GM12865 (cell line): ENCODE measurements around the gene USP31.

ENCODE experiments used
- DNase-seq: peaks from one replicate; pipeline ENCODE4 v3.0.0; 2010; ENCODE audit warnings: low read depth
- H3K4me3 ChIP-seq: 2 replicates; pipeline ENCODE4 v1.5.1; 2011; ENCODE audit warnings: mild to moderate bottlenecking, low read depth, low read length, control low read depth
- TF ChIP-seq, protein P1 (sequence below): IDR thresholded peaks from 2 replicates; pipeline ENCODE4 v1.5.1; 2011; ENCODE audit warnings: low read length, control low read depth, low read depth, inconsistent platforms; ENCODE audit not compliant: insufficient read depth; ENCODE audit errors: missing control alignments

USP31 gene, protein sequence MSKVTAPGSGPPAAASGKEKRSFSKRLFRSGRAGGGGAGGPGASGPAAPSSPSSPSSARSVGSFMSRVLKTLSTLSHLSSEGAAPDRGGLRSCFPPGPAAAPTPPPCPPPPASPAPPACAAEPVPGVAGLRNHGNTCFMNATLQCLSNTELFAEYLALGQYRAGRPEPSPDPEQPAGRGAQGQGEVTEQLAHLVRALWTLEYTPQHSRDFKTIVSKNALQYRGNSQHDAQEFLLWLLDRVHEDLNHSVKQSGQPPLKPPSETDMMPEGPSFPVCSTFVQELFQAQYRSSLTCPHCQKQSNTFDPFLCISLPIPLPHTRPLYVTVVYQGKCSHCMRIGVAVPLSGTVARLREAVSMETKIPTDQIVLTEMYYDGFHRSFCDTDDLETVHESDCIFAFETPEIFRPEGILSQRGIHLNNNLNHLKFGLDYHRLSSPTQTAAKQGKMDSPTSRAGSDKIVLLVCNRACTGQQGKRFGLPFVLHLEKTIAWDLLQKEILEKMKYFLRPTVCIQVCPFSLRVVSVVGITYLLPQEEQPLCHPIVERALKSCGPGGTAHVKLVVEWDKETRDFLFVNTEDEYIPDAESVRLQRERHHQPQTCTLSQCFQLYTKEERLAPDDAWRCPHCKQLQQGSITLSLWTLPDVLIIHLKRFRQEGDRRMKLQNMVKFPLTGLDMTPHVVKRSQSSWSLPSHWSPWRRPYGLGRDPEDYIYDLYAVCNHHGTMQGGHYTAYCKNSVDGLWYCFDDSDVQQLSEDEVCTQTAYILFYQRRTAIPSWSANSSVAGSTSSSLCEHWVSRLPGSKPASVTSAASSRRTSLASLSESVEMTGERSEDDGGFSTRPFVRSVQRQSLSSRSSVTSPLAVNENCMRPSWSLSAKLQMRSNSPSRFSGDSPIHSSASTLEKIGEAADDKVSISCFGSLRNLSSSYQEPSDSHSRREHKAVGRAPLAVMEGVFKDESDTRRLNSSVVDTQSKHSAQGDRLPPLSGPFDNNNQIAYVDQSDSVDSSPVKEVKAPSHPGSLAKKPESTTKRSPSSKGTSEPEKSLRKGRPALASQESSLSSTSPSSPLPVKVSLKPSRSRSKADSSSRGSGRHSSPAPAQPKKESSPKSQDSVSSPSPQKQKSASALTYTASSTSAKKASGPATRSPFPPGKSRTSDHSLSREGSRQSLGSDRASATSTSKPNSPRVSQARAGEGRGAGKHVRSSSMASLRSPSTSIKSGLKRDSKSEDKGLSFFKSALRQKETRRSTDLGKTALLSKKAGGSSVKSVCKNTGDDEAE (N-terminal part only)

DNA sequence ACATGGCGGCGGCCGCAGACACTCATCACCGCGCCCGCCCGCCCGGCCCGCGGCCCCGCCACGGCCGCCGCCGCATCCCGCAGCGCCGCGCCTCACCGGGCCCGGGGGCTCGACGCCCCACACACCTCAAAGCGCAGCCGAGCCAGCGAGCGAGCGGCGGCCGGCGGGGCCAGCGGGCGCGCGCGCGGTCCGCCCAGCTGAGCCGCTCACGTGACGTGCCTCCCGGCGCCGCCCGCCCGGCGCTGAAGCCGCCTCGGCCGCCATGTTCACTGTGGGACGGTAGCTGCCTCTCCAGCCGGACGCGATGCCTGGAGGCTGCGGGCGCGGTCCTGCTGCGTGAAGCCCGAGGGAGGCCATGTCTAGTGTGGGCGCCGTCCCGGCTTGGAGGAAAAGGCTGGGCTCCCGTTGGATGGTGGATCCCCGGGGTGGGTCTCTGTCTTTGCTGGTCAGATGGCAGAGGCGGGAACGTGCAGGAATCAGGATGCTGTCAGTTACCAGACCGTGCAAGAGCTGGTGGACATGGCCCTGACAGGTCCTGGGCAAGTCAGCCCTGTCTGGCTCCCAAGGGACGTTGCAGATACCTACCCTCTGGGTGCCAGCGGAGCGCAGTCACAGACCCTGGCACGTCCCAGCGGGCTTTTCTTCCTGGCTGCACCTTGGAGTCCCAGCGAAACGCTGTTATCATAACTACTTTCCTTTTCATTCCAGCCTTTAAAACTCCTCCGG lies at the start of gene USP31:
TSS of gene USP31 (minus strand) at position 186 of the 726 bp plus-strand sequence. CDS start at position 4, 182 bp downstream.
- DNase-seq = peak; percentile 96
- peak within 1 kb of the TSS; percentile 78 for H3K4me3 ChIP-seq
- TF ChIP-seq, protein P1, sequence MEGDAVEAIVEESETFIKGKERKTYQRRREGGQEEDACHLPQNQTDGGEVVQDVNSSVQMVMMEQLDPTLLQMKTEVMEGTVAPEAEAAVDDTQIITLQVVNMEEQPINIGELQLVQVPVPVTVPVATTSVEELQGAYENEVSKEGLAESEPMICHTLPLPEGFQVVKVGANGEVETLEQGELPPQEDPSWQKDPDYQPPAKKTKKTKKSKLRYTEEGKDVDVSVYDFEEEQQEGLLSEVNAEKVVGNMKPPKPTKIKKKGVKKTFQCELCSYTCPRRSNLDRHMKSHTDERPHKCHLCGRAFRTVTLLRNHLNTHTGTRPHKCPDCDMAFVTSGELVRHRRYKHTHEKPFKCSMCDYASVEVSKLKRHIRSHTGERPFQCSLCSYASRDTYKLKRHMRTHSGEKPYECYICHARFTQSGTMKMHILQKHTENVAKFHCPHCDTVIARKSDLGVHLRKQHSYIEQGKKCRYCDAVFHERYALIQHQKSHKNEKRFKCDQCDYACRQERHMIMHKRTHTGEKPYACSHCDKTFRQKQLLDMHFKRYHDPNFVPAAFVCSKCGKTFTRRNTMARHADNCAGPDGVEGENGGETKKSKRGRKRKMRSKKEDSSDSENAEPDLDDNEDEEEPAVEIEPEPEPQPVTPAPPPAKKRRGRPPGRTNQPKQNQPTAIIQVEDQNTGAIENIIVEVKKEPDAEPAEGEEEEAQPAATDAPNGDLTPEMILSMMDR = no peak

DNA sequence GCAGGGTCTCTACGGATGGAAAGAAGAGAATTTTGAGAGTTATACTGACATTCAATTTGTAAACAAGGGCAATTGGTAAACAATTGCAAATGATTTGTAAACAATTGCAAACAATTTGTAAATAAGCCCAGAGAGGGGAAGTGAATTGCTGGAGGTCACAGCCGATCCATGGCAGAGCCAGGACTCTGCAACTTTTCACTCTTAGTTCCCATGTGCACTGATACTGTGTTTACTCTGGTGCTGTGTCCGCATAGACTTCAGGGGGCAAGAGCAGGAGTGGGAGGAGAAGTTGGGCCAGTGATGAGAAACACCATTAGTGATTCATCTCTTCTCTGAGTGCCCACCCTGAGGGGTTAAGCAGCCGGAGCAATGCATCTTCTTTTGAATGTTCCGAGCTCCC lies 47.3 kb upstream of the USP31 start:
- TF ChIP-seq, protein P1 = no peak
- H3K4me3 ChIP-seq = no peak overlapping the region
- DNase-seq = no peak

DNA sequence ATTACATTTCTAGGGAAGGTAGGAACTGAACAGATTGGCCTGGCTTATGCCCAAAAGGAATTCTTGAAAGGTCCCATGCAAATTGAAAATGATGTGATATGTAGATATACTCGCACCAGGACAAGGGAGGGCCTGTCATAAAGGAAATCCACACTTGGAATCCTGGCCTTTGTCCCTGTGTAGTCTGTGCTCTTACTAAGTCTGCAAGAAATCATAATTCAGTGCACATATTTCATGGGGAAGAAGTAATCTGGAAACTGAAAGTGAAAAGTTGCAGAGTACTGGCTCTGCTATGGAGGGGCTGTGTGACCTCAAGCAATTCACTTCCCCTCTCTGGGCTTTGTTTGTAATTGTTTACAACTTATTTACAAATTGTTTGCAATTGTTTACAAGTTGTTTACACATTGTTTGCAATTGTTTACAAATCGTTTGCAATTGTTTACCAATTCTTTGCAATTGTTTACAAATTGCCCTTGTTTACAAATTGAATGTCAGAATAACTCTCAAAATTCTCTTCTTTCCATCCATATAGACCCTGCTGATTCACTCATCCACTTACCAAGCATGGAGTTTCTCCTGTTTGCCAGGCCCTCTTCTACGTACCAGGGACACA lies 46.2 kb upstream of the USP31 start:
- no peak overlapping the region for H3K4me3 ChIP-seq
- TF ChIP-seq, protein P1 = no peak
- DNase-seq = no peak

DNA sequence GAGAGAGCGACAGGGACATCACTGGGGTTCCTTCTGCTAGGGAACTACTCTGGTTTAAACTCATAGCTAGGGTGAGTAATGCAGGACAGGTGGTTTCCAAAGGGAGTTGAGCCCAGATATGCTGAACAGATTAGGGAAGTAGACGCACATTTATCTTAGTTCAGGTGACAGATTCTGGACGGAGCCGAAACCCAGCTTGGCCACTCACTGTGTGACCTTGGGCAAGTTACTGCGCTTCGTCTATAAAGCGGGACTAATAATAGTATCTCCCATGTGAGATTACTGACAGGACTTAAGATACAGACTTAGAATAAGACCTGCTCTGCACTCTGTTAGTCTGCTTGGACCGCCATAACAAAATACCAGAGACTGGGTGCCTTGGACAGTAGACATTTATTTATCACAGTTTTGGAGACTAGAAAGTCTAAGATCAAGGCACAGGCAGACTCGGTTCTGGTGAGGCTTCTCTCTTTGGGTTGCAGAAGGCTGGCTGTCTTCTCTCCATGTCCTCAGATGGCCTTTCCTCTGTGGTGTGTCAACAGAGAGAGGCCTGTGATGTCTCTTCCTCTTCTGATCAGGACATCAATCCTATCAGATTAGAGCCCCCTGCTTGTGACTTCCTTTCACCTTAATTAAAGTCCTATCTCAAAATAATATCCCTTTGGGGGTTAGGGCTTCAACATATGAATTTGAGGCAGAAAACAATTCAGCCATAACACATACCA lies 45.4 kb upstream of the USP31 start:
- H3K4me3 ChIP-seq = no peak overlapping the region
- no peak for DNase-seq
- TF ChIP-seq, protein P1 = no peak

DNA sequence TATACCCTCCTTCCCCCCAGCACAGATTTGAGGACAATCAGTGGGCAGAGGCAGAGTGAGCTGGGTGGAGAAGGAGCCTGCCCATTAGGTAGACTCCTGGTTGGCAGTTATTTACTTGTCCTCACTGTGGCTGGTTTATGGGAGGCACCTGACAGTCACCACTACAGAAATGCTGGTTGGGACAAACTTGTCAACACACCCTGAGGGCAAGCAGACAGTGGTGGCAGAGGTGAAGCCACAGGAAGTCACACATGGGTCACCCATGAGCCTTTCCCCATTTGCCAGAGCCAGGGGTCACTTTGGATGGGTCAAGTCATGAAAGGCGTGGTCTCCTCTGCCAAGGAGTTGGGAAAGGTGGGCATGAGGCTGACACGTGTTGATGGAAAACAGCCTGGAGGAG lies 39.7 kb upstream of the USP31 start:
- TF ChIP-seq, protein P1 = no peak
- H3K4me3 ChIP-seq = no peak overlapping the region
- DNase-seq = no peak
